CD14-positive monocyte (primary cell): Measurements from ENCODE around the gene TBC1D13. TPM values are rescaled to one million over a fixed set of nuclear protein-coding genes. Genes with fewer than 3 reads are reported as not detected.
A peak's percentile ranks its signal among the peaks of the same experiment; 100 is the strongest.

ENCODE experiments used
- DNase-seq, 3 donors: peaks; one replicate each; pipeline ENCODE4 v3.0.0-alpha.2; 2011 to 2022
- H2AFZ ChIP-seq: 2 replicates; pipeline ENCODE4 v1.6.0; 2012; ENCODE audit warnings: mild to moderate bottlenecking, low read depth, low read length, inconsistent platforms; ENCODE audit not compliant: insufficient read depth, poor library complexity, severe bottlenecking
- H3K27ac ChIP-seq, 2 donors: 1 replicate in 1 of 2; 2 replicates in 1 of 2; pipeline ENCODE4 v1.5.1; 2012 to 2013; ENCODE audit warnings: low read length in 2 of 2, control low read depth in 1 of 2, inconsistent platforms in 1 of 2, low read depth in 1 of 2, mild to moderate bottlenecking in 1 of 2
- H3K27me3 ChIP-seq, 2 donors: one replicate each; pipeline versions ENCODE4 v1.6.0 to v1.6.1; 2011 to 2013; ENCODE audit warnings: low read length in 2 of 2; ENCODE audit not compliant: control insufficient read depth in 2 of 2, insufficient read depth in 2 of 2
- H3K36me3 ChIP-seq, 2 donors: replicated peaks in 1 of 2; 1 replicate in 1 of 2; 2 replicates in 1 of 2; pipeline versions ENCODE4 v1.5.1 to v1.6.1; 2012 to 2013; ENCODE audit warnings: low read length in 2 of 2, control low read depth in 1 of 2, inconsistent platforms in 1 of 2, mild to moderate bottlenecking in 1 of 2; ENCODE audit not compliant: insufficient read depth in 2 of 2, control insufficient read depth in 1 of 2
- H3K4me1 ChIP-seq, 2 donors: 1 replicate in 1 of 2; 2 replicates in 1 of 2; pipeline versions ENCODE4 v1.5.1 to v1.6.1; 2012 to 2013; ENCODE audit warnings: low read length in 2 of 2, control low read depth in 1 of 2, inconsistent platforms in 1 of 2, mild to moderate bottlenecking in 1 of 2, moderate library complexity in 1 of 2; ENCODE audit not compliant: insufficient read depth in 2 of 2, control insufficient read depth in 1 of 2
- H3K4me2 ChIP-seq: replicated peaks from 2 replicates; pipeline ENCODE3; 2012; ENCODE audit warnings: low read length, moderate library complexity, mild to moderate bottlenecking; ENCODE audit not compliant: poor library complexity, severe bottlenecking; ENCODE audit errors: extremely low read depth
- H3K4me3 ChIP-seq, 3 experiments: fragments of 200-600 bp in 1 of 3; sonication (generic) in 1 of 3; replicated peaks in 1 of 3; 1 replicate in 2 of 3; 2 replicates in 1 of 3; pipeline ENCODE4 v1.5.1; 2011 to 2013; ENCODE audit warnings: low read length in 3 of 3, mild to moderate bottlenecking in 3 of 3, control low read depth in 2 of 3, low read depth in 2 of 3, inconsistent platforms in 1 of 3, moderate library complexity in 1 of 3
- H3K79me2 ChIP-seq: 2 replicates; pipeline ENCODE4 v1.6.0; 2012; ENCODE audit warnings: mild to moderate bottlenecking, control low read depth, inconsistent platforms, low read length, moderate library complexity; ENCODE audit not compliant: insufficient read depth
- H3K9ac ChIP-seq: 2 replicates; pipeline ENCODE4 v1.6.0; 2017; ENCODE audit warnings: low read length, mild to moderate bottlenecking; ENCODE audit not compliant: insufficient read depth, poor library complexity, severe bottlenecking
- H3K9me3 ChIP-seq, 2 donors: replicated peaks in 1 of 2; 1 replicate in 1 of 2; 2 replicates in 1 of 2; pipeline versions ENCODE4 v1.5.1 to v1.6.1; 2012 to 2013; ENCODE audit warnings: low read length in 2 of 2, control low read depth in 1 of 2; ENCODE audit not compliant: control insufficient read depth in 1 of 2, insufficient read depth in 1 of 2
- H4K20me1 ChIP-seq: 2 replicates; pipeline ENCODE4 v1.6.0; 2012; ENCODE audit warnings: mild to moderate bottlenecking, low read length, control low read depth, moderate library complexity; ENCODE audit not compliant: insufficient read depth
- H3K27ac Mint-ChIP-seq, 7 donors: one replicate each; pipeline ENCODE4 v1.8.0; 2020; ENCODE audit warnings: mild to moderate bottlenecking in 7 of 7, mixed read lengths in 7 of 7, moderate library complexity in 6 of 7, inconsistent platforms in 2 of 7
- H3K27me3 Mint-ChIP-seq, 3 donors: one replicate each; pipeline ENCODE4 v1.8.0; 2021 to 2022; ENCODE audit warnings: low read depth in 3 of 3, mild to moderate bottlenecking in 3 of 3, mixed read lengths in 3 of 3, moderate library complexity in 3 of 3, inconsistent platforms in 1 of 3
- H3K36me3 Mint-ChIP-seq, 2 donors: one replicate each; pipeline ENCODE4 v1.8.0; 2020; ENCODE audit warnings: mixed read lengths in 2 of 2, inconsistent platforms in 1 of 2, mild to moderate bottlenecking in 1 of 2
- H3K4me1 Mint-ChIP-seq: one replicate; pipeline ENCODE4 v1.8.0; 2020; ENCODE audit warnings: mild to moderate bottlenecking, mixed read lengths
- H3K4me3 Mint-ChIP-seq, 2 donors: one replicate each; pipeline ENCODE4 v1.8.0; 2020; ENCODE audit warnings: mild to moderate bottlenecking in 2 of 2, mixed read lengths in 2 of 2, moderate library complexity in 1 of 2
- H3K9me3 Mint-ChIP-seq, 7 donors: one replicate each; pipeline ENCODE4 v1.8.0; 2020 to 2022; ENCODE audit warnings: mixed read lengths in 7 of 7, mild to moderate bottlenecking in 6 of 7, moderate library complexity in 6 of 7, inconsistent platforms in 2 of 7
- WGBS: methylation state at CpG from one replicate; pipeline ENCODE4 v1.1.5; 2013; ENCODE audit warnings: missing lambda C conversion rate; ENCODE audit not compliant: insufficient coverage; 5-methylcytosine and 5-hydroxymethylcytosine counted together
- intact Hi-C, 2 donors: fragments of 100-400 bp; cut with micrococcal nuclease; formaldehyde crosslinking; loops; one replicate each; pipeline versions ENCODE4 v1.15.0 to v1.15.1; 2023
- polyA plus RNA-seq, 3 donors: library from polyadenylated mRNA; depleted of rRNA in 1 of 3; unstranded in 2 of 3; stranded (reverse) in 1 of 3; fragments of 300-500 nt in 2 of 3; fragments of >200 nt in 1 of 3; fragmentation: Illumina TruSeq in 2 of 3; gene quantifications; 1 replicate in 2 of 3; 2 replicates in 1 of 3; pipeline ENCODE4 v1.2.3, GENCODE V29; 2012 to 2021
- TF ChIP-seq, protein P1 (sequence below): fragments of 200-600 bp; IDR thresholded peaks from one replicate; pipeline ENCODE4 v1.8.0; 2022; ENCODE audit warnings: antibody characterized with exemption, mild to moderate bottlenecking

TBC1D13 gene
- polyA plus RNA-seq, 3 donors: 9.9 to 16.8 (median 13.8) TPM

DNA sequence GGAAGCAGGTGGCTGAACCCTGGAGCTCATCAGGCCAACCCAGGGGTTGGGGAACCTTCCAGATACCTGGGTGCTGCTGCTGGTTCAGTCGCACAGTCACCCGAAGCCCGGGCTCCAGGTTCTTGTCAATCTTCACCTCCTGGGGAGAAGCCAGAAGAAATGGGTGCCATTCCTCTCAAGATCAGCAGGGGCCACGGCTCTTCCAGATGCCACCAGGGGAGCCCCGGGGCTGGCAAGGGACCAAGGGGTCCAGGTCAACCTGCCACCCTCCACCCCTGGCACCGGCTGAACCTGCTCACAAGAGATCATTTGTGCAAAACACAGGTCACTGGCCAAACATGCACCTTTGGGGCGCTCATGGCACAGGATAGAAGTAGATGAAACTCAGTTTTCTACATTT lies 37.9 kb downstream of the TBC1D13 start:
- H3K4me3 Mint-ChIP-seq: no peak overlapping the region
- intact Hi-C loops: no loop called here

GRCh38 chr9:128825923-128826700 lies 39.1 kb downstream of the TBC1D13 start:
- H3K9me3 ChIP-seq: no peaks in the 10 kb centered on the region
- H3K9ac ChIP-seq: no peak overlapping the region
- H3K79me2 ChIP-seq: peaks cover 12% of the 10 kb centered on the region
- Mint-ChIP-seq H3K4me3 (no peak overlapping the region), H3K27ac (peak overlapping the region in 1 of 7 donors; percentile 30), H3K36me3 (peaks cover 44 to 65% of the 10 kb centered on the region in 2 donors), H3K9me3 (no peaks in the 10 kb centered on the region), H3K27me3 (peaks cover 0 to 2% (median 0%) of the 10 kb centered on the region in 3 donors), H3K4me1 (peaks cover 15% of the 10 kb centered on the region)
- no peak overlapping the region for H3K4me3 ChIP-seq
- no peak overlapping the region for H3K4me2 ChIP-seq
- H3K4me1 ChIP-seq: peaks cover 15 to 22% of the 10 kb centered on the region in 2 donors
- H3K36me3 ChIP-seq: peaks cover 58 to 66% of the 10 kb centered on the region in 2 donors
- no peak for DNase-seq
- no peak overlapping the region for H3K27ac ChIP-seq
- no peaks in the 10 kb centered on the region for H4K20me1 ChIP-seq
- H2AFZ ChIP-seq: no peak overlapping the region
- WGBS: 96% methylated on average over 15 of the region's 22 CpGs
- no peaks in the 10 kb centered on the region for H3K27me3 ChIP-seq
- intact Hi-C loops: no loop called here
- TF ChIP-seq, protein P1, sequence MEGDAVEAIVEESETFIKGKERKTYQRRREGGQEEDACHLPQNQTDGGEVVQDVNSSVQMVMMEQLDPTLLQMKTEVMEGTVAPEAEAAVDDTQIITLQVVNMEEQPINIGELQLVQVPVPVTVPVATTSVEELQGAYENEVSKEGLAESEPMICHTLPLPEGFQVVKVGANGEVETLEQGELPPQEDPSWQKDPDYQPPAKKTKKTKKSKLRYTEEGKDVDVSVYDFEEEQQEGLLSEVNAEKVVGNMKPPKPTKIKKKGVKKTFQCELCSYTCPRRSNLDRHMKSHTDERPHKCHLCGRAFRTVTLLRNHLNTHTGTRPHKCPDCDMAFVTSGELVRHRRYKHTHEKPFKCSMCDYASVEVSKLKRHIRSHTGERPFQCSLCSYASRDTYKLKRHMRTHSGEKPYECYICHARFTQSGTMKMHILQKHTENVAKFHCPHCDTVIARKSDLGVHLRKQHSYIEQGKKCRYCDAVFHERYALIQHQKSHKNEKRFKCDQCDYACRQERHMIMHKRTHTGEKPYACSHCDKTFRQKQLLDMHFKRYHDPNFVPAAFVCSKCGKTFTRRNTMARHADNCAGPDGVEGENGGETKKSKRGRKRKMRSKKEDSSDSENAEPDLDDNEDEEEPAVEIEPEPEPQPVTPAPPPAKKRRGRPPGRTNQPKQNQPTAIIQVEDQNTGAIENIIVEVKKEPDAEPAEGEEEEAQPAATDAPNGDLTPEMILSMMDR: no peak

More for the DNA sequence above, 37.9 kb downstream of the TBC1D13 start:
- Mint-ChIP-seq H3K4me1 (peaks cover 17% of the 10 kb centered on the region), H3K27ac (peak overlapping the region in 1 of 7 donors; percentile 25), H3K9me3 (no peaks in the 10 kb centered on the region), H3K27me3 (no peaks in the 10 kb centered on the region), H3K36me3 (peaks cover 47 to 70% of the 10 kb centered on the region in 2 donors)
- H3K9me3 ChIP-seq: no peaks in the 10 kb centered on the region
- 100% methylated on average over 3 of the region's 7 CpGs for WGBS
- TF ChIP-seq, protein P1: no peak
- H3K4me1 ChIP-seq: peaks cover 14 to 20% of the 10 kb centered on the region in 2 donors
- peaks cover 60 to 67% of the 10 kb centered on the region in 2 donors for H3K36me3 ChIP-seq
- no peak overlapping the region for H3K27ac ChIP-seq
- H4K20me1 ChIP-seq: peaks cover 6% of the 10 kb centered on the region
- no peaks in the 10 kb centered on the region for H3K27me3 ChIP-seq
- H3K79me2 ChIP-seq: peaks cover 12% of the 10 kb centered on the region
- no peak overlapping the region for H3K4me2 ChIP-seq
- no peak overlapping the region for H3K4me3 ChIP-seq
- DNase-seq: no peak
- no peak overlapping the region for H2AFZ ChIP-seq
- no peak overlapping the region for H3K9ac ChIP-seq
